Prostate gland (tissue), 2 donors: ENCODE data around the gene ANKRD22. TPM values are rescaled to one million over a fixed set of nuclear protein-coding genes. Genes with fewer than 3 reads are reported as not detected.

Source experiments
- DNase-seq: peaks from one replicate; pipeline ENCODE4 v3.0.0-alpha.2; 2019; ENCODE audit warnings: low spot score
- H3K27ac ChIP-seq, 2 donors: fragments of 200-600 bp; sonication (generic); 2 replicates each; pipeline ENCODE4 v1.5.1; 2017 to 2019
- H3K27me3 ChIP-seq: fragments of 200-600 bp; sonication (generic); replicated peaks from 2 replicates; pipeline ENCODE4 v1.5.1; 2019; ENCODE audit not compliant: insufficient read depth
- H3K36me3 ChIP-seq, 2 donors: fragments of 200-600 bp; sonication (generic); 1 replicate in 1 of 2; 2 replicates in 1 of 2; pipeline versions ENCODE4 v1.5.1 to v1.8.1; 2017 to 2019
- H3K4me1 ChIP-seq: fragments of 200-600 bp; sonication (generic); replicated peaks from 2 replicates; pipeline ENCODE4 v1.5.1; 2019
- H3K4me3 ChIP-seq, 2 donors: fragments of 200-600 bp; sonication (generic); 2 replicates each; pipeline ENCODE4 v1.5.1; 2017 to 2019
- H3K9me3 ChIP-seq: fragments of 200-600 bp; sonication (generic); 2 replicates; pipeline ENCODE4 v1.5.1; 2017
- POLR2A ChIP-seq: fragments of 450-650 bp; IDR thresholded peaks from one replicate; pipeline ENCODE4 v1.6.1; 2016; ENCODE audit warnings: antibody characterized with exemption, mild to moderate bottlenecking
- POLR2AphosphoS5 ChIP-seq: sonication (generic); formaldehyde crosslinking; IDR thresholded peaks from one replicate; pipeline ENCODE4 v1.6.1; 2017; ENCODE audit warnings: antibody characterized with exemption
- WGBS: methylation state at CpG from one replicate; pipeline ENCODE4 v1.1.5; 2018; 5-methylcytosine and 5-hydroxymethylcytosine counted together
- intact Hi-C: fragments of 100-400 bp; cut with DNase I; formaldehyde crosslinking; loops from one replicate; pipeline ENCODE4 v1.14.2; 2022
- total RNA-seq, 2 donors: library from RNA; depleted of rRNA; stranded (reverse); fragments of >200 nt; gene quantifications; one replicate each; pipeline ENCODE4 v1.1.0, GENCODE V29; 2016
- TF ChIP-seq, protein P1 (sequence below), 4 experiments: fragments of 200-600 bp in 2 of 4; fragments of 450-650 bp in 2 of 4; sonication (generic) in 2 of 4; IDR thresholded peaks; 1 replicate in 3 of 4; 2 replicates in 1 of 4; pipeline ENCODE4 v1.5.1; 2016 to 2019; ENCODE audit warnings: antibody characterized with exemption in 4 of 4, mild to moderate bottlenecking in 2 of 4, moderate library complexity in 2 of 4

The ANKRD22 gene
- total RNA-seq, 2 donors from 2014 or later, result 2.8 to 3.1 TPM

DNA sequence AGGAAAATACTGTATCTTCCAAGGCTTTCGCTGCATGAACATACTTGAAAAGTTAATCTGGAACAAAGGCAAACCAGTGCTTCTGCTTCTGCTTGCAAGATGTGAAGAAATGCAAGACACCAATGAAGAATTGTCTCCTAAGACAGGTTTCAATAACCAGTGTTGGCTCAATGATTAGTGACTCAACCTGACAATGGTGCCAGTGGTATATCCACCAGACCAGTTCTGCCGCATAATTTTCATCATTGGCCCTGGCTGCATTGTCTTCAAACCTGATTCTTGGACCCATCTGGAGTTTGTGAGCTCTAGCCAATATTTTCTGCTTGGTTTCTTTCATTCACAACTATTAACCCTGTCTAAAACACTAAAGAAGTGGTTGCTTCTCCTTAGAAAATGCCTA lies 14.8 kb upstream of the ANKRD22 start:
- WGBS, result 67% methylated on average over 2 of the region's 2 CpGs
- intact Hi-C loops, result no loop called here

DNA sequence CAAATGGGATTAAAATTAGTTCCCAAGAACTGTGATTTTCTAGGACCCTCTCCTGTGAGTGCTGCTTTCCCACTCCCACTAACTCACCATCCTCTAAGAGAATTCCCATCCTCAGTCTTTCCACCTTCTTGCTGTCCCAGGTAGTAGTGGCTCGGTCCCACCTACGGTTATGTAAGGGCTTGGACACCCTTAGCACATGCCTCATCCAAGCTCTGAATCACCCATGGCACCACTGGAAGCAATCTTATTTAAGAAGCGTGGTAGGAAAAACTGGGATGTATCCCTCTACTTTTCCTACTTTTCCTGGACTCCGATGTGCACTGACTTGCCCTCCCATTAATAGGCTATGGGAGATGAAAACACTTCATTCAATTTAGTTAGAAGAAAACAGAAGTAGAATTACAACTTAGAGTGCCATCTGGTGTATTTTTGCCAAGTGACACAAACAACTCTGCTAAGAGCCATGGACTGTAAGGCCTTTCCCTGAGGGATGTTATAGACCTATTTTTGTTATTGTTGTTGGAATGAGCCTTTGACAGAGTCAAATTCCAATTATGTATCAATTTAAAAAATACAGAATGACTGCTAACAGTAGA lies 13.7 kb upstream of the ANKRD22 start:
- no peaks in the 10 kb centered on the region for H3K36me3 ChIP-seq
- peak; percentile 24 for DNase-seq
- no peak for TF ChIP-seq POLR2A
- TF ChIP-seq, protein P1, sequence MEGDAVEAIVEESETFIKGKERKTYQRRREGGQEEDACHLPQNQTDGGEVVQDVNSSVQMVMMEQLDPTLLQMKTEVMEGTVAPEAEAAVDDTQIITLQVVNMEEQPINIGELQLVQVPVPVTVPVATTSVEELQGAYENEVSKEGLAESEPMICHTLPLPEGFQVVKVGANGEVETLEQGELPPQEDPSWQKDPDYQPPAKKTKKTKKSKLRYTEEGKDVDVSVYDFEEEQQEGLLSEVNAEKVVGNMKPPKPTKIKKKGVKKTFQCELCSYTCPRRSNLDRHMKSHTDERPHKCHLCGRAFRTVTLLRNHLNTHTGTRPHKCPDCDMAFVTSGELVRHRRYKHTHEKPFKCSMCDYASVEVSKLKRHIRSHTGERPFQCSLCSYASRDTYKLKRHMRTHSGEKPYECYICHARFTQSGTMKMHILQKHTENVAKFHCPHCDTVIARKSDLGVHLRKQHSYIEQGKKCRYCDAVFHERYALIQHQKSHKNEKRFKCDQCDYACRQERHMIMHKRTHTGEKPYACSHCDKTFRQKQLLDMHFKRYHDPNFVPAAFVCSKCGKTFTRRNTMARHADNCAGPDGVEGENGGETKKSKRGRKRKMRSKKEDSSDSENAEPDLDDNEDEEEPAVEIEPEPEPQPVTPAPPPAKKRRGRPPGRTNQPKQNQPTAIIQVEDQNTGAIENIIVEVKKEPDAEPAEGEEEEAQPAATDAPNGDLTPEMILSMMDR (IDR thresholded peaks at IDR 0.05), result peak in 3 of 4 experiments; percentile 27 to 58 (median 54)
- H3K27ac ChIP-seq, result no peak overlapping the region
- intact Hi-C loops, result no loop called here
- no peaks in the 10 kb centered on the region for H3K9me3 ChIP-seq
- WGBS, result 76% methylated on average over 4 of the region's 4 CpGs
- no peaks in the 10 kb centered on the region for H3K4me1 ChIP-seq
- no peak overlapping the region for H3K4me3 ChIP-seq
- no peaks in the 10 kb centered on the region for H3K27me3 ChIP-seq

More for the DNA sequence above, 14.8 kb upstream of the ANKRD22 start:
- no peaks in the 10 kb centered on the region for H3K9me3 ChIP-seq
- no peak for DNase-seq
- H3K4me3 ChIP-seq, result no peak overlapping the region
- H3K27me3 ChIP-seq, result no peaks in the 10 kb centered on the region
- TF ChIP-seq, protein P1 (IDR thresholded peaks at IDR 0.05), result no peak
- no peak for TF ChIP-seq POLR2AphosphoS5
- TF ChIP-seq POLR2A, result no peak
- H3K27ac ChIP-seq, result no peak overlapping the region
- no peaks in the 10 kb centered on the region for H3K36me3 ChIP-seq
- H3K4me1 ChIP-seq, result no peaks in the 10 kb centered on the region

DNA sequence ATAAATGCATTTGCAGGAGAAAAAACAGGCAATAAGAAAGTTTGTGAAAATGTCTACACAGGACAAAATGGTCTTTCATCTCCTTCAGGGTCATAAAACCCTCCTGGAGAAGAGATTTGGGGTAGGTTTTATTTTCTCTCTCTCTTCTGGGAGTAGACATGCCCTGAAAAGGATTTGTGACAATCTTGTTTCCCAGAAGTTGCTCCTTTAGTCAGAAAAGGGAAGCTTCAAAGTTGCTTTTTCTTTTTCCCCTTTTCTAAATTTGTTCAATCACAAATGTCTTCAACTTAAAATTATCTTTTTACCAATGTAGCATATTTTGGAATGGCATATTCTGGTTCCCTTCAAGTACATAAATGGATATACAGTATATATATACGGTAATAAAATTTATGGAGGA lies 9.4 kb upstream of the ANKRD22 start:
- H3K36me3 ChIP-seq, result no peaks in the 10 kb centered on the region
- 90% methylated on average over 1 of the region's 1 CpG for WGBS
- H3K9me3 ChIP-seq, result no peaks in the 10 kb centered on the region
- no peak overlapping the region for H3K27ac ChIP-seq
- DNase-seq, result no peak
- TF ChIP-seq POLR2AphosphoS5, result no peak
- TF ChIP-seq POLR2A, result no peak
- TF ChIP-seq, protein P1 (IDR thresholded peaks at IDR 0.05), result no peak
- H3K4me1 ChIP-seq, result peaks cover 2% of the 10 kb centered on the region
- no peak overlapping the region for H3K4me3 ChIP-seq
- intact Hi-C loops, result no loop called here
- no peaks in the 10 kb centered on the region for H3K27me3 ChIP-seq

DNA sequence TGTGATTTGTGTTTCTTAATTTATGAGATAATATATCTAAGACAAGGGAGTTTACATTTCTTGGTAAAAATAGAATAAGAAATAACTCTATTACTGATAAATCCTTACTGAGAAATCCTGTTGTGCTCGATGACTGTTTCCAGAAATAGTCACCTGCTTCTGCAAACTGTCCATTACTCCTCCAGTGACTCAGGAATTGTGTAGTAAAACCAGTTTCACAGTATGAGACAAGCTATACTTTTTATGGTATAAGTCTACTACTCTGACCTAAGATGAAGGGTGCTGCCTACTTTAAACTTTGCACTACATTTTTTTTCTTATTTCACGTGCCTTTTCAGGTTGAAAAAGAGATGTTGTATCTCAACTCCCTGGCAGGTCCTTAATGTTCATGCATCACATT lies 6.8 kb upstream of the ANKRD22 start:
- H3K4me3 ChIP-seq, result no peak overlapping the region
- no peaks in the 10 kb centered on the region for H3K27me3 ChIP-seq
- 7% methylated on average over 2 of the region's 2 CpGs for WGBS
- no peaks in the 10 kb centered on the region for H3K36me3 ChIP-seq
- peaks cover 2% of the 10 kb centered on the region for H3K4me1 ChIP-seq
- DNase-seq, result no peak
- TF ChIP-seq POLR2AphosphoS5 (peak; percentile 32), POLR2A (no peak)
- TF ChIP-seq, protein P1 (IDR thresholded peaks at IDR 0.05), result no peak
- peak overlapping the region; percentile 19 to 45 for H3K27ac ChIP-seq
- intact Hi-C loops, result no loop called here
- no peaks in the 10 kb centered on the region for H3K9me3 ChIP-seq

DNA sequence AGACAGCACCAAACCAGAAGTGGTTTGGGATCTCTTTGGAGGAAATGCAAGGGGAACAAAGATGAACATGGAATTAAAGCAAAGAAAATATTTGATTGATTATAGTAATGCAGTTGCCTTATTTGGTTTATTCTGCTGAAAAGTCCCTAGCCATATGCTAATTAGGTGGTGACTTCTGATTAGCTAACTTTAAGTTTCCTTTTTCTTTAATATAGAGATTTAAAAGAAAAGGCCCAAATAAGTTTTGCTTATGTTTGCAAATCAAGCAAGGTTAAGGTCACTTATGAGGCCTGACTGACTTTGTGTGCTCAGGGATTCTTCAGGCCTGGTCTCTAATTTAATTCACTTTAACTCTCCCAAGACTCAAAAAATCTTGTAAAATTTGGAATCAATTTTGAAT lies 6.2 kb upstream of the ANKRD22 start:
- H3K4me3 ChIP-seq, result no peak overlapping the region
- no peak for TF ChIP-seq POLR2A
- TF ChIP-seq, protein P1 (IDR thresholded peaks at IDR 0.05), result no peak
- no peak for TF ChIP-seq POLR2AphosphoS5
- DNase-seq, result no peak
- no peaks in the 10 kb centered on the region for H3K36me3 ChIP-seq
- H3K4me1 ChIP-seq, result peaks cover 2% of the 10 kb centered on the region
- no peaks in the 10 kb centered on the region for H3K27me3 ChIP-seq
- no peaks in the 10 kb centered on the region for H3K9me3 ChIP-seq
- H3K27ac ChIP-seq, result no peak overlapping the region
- intact Hi-C loops, result no loop called here
